DND-41 (cell line): Measurements from ENCODE around the gene TUBA3E.
"Not testable (repeated sequence)": the region's sequence is repeated elsewhere in the genome, so short reads cannot be mapped to it uniquely, and the experiment has no call there.

Experiments used
- ATAC-seq: fragments of 200-7000 bp; cut with Tn5 transposase; 3 replicates; pipeline ENCODE4 v1.9.1; 2021; ENCODE audit warnings: low read depth; ENCODE audit not compliant: insufficient read depth
- DNase-seq: peaks from one replicate; pipeline ENCODE4 v3.0.0-alpha.2; 2020
- H2AFZ ChIP-seq: 2 replicates; pipeline ENCODE4 v1.6.0; 2012; ENCODE audit warnings: low read depth, low read length
- H3K27ac ChIP-seq: 2 replicates; pipeline ENCODE4 v1.5.1; 2012; ENCODE audit warnings: low read length, inconsistent platforms
- H3K27me3 ChIP-seq: fragments of 200-600 bp; sonication (generic); 2 replicates; pipeline ENCODE4 v1.6.0; 2012; ENCODE audit warnings: low read length, mild to moderate bottlenecking, inconsistent platforms; ENCODE audit not compliant: insufficient read depth, poor library complexity
- H3K36me3 ChIP-seq: 2 replicates; pipeline ENCODE4 v1.5.1; 2012; ENCODE audit warnings: low read length, inconsistent platforms; ENCODE audit not compliant: insufficient read depth
- H3K4me1 ChIP-seq: 2 replicates; pipeline ENCODE4 v1.5.1; 2012; ENCODE audit warnings: mild to moderate bottlenecking, low read length; ENCODE audit not compliant: insufficient read depth
- H3K4me2 ChIP-seq: 2 replicates; pipeline ENCODE4 v1.6.0; 2012; ENCODE audit warnings: mild to moderate bottlenecking, moderate library complexity, low read length, inconsistent platforms; ENCODE audit not compliant: insufficient read depth
- H3K4me3 ChIP-seq, 2 experiments: fragments of 200-600 bp in 1 of 2; shearing (Covaris generic) in 1 of 2; 2 replicates each; pipeline ENCODE4 v1.5.1; 2012 to 2016; ENCODE audit warnings: inconsistent platforms in 2 of 2, low read length in 2 of 2, mild to moderate bottlenecking in 2 of 2, low read depth in 1 of 2, moderate library complexity in 1 of 2
- H3K79me2 ChIP-seq: 2 replicates; pipeline ENCODE4 v1.6.0; 2012; ENCODE audit warnings: low read length, inconsistent platforms; ENCODE audit not compliant: insufficient read depth
- H3K9ac ChIP-seq: 2 replicates; pipeline ENCODE4 v1.6.0; 2012; ENCODE audit warnings: low read depth, mild to moderate bottlenecking, inconsistent platforms, low read length, moderate library complexity
- H3K9me3 ChIP-seq: 2 replicates; pipeline ENCODE4 v1.5.1; 2012; ENCODE audit warnings: low read length, moderate library complexity, mild to moderate bottlenecking, inconsistent platforms; ENCODE audit not compliant: insufficient read depth, severe bottlenecking
- H4K20me1 ChIP-seq: 2 replicates; pipeline ENCODE4 v1.6.0; 2012; ENCODE audit warnings: low read length; ENCODE audit not compliant: insufficient read depth
- CTCF ChIP-seq: IDR thresholded peaks from 2 replicates; pipeline ENCODE4 v1.5.1; 2012; ENCODE audit warnings: borderline replicate concordance, low read length, moderate library complexity, mild to moderate bottlenecking; ENCODE audit not compliant: poor library complexity, severe bottlenecking; ENCODE audit errors: extremely low read depth
- EZH2 ChIP-seq: IDR thresholded peaks from 3 replicates; pipeline ENCODE4 v1.6.1; 2012; ENCODE audit warnings: borderline replicate concordance, low read depth, mild to moderate bottlenecking, moderate library complexity, low read length, inconsistent platforms; ENCODE audit not compliant: severe bottlenecking

Gene TUBA3E

DNA sequence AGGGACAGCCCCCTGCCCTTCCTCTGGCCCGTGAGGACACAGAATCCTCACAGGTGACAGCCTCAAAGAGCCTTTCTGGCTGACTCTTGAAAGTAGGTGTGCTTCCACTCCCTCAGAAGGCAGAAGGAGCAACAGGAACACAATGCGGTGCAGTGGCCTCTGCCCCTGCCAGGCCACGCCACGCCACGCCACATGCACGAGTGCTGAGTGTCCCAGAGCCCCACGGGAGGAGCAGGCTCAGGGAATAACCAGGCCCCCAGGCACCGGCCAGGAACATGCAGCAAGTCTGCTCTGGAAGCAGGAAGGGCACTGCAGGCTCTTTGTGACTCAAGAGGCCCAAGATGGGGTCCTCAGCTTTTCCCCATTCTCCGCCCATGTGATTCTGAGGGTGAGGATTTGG, 35.3 kb downstream of the TUBA3E start:
- TF ChIP-seq EZH2 (no peak), CTCF (no peak)
- Histone ChIP-seq H3K27me3 (no peaks in the 10 kb centered on the region), H3K4me1 (no peaks in the 10 kb centered on the region), H3K36me3 (peaks cover 79% of the 10 kb centered on the region), H3K9me3 (no peaks in the 10 kb centered on the region), H3K4me3 (no peak overlapping the region), H3K9ac (no peak overlapping the region), H3K79me2 (no peaks in the 10 kb centered on the region; the same call in 1 of the 2 replicates), H2AFZ (no peak overlapping the region), H4K20me1 (peaks cover 19% of the 10 kb centered on the region; the same call in 1 of the 2 replicates), H3K4me2 (no peak overlapping the region), H3K27ac (no peak overlapping the region)
- no peak for ATAC-seq
- DNase-seq = no peak

- not testable (repeated sequence) for H3K4me2 ChIP-seq, DNase-seq, H3K79me2 ChIP-seq, H2AFZ ChIP-seq, ATAC-seq, H3K27me3 ChIP-seq, H3K4me1 ChIP-seq, H3K9ac ChIP-seq, H3K9me3 ChIP-seq, H3K4me3 ChIP-seq, H3K27ac ChIP-seq
- Histone ChIP-seq H3K36me3 (peaks cover 76% of the 10 kb centered on the region), H4K20me1 (peaks cover 20% of the 10 kb centered on the region; the same call in 1 of the 2 replicates)
Measured at GRCh38 chr2:130162486-130162885, 35.8 kb downstream of the TUBA3E start.

GRCh38 chr2:130160838-130161705, 37.2 kb downstream of the TUBA3E start:
- not testable (repeated sequence) for H3K9me3 ChIP-seq, H3K79me2 ChIP-seq, H3K27me3 ChIP-seq, ATAC-seq, DNase-seq, H3K27ac ChIP-seq, H2AFZ ChIP-seq, H3K4me1 ChIP-seq, H3K9ac ChIP-seq, H3K4me3 ChIP-seq, H3K4me2 ChIP-seq
- peaks cover 23% of the 10 kb centered on the region; the same call in 1 of the 2 replicates for H4K20me1 ChIP-seq
- peaks cover 71% of the 10 kb centered on the region for H3K36me3 ChIP-seq

DNA sequence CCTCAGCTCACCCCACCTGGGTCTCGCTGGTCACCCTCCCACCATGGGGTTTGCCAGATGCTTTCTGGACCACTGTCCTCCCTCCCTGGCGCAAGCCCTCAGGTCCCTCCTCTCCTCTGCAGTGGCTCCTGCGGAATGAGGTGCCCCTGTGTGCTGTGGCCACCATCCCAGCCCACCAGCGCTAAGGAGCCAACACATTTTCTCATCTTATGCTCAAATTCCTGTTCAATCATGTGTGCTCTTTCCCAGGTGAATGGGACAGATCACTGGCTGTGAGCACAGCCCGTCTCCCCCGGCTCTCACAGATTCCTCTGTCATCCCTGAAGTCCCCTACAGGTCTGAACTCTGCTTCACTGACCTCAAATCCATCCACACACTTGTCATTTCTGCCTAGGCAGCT, 38.1 kb downstream of the TUBA3E start:
- peaks cover 73% of the 10 kb centered on the region for H3K36me3 ChIP-seq
- no peaks in the 10 kb centered on the region for H3K79me2 ChIP-seq
- no peaks in the 10 kb centered on the region for H3K27me3 ChIP-seq
- DNase-seq (no peak), ATAC-seq (no peak)
- H3K27ac ChIP-seq = no peak overlapping the region
- H2AFZ ChIP-seq = no peak overlapping the region
- TF ChIP-seq CTCF (no peak), EZH2 (no peak)
- H3K4me3 ChIP-seq = no peak overlapping the region
- H3K4me1 ChIP-seq = no peaks in the 10 kb centered on the region
- peaks cover 23% of the 10 kb centered on the region; the same call in 1 of the 2 replicates for H4K20me1 ChIP-seq
- no peak overlapping the region for H3K9ac ChIP-seq
- no peaks in the 10 kb centered on the region for H3K9me3 ChIP-seq
- no peak overlapping the region for H3K4me2 ChIP-seq

DNA sequence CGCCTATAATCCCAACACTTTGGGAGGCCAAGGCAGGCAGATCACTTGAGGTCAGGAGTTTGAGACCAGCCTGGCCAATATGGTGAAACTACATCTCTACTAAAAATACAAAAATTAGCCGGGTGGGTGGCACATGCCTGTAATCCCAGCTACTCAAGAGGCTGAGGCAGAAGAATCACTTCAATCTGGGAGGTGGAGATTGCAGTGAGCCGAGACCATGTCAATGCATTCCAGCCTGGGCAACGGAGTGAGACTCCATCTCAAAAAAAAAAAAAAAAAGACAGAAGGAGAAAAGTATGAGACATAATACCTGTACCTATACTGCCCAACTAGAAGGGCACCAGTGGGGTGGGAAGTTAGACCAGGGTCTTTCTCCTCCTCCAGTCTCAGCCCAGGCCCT, 38.9 kb downstream of the TUBA3E start:
- H3K79me2 ChIP-seq, H3K27ac ChIP-seq, H2AFZ ChIP-seq, H3K4me3 ChIP-seq, ATAC-seq, H3K9me3 ChIP-seq, DNase-seq, H3K4me2 ChIP-seq, H3K27me3 ChIP-seq, H3K9ac ChIP-seq, H3K4me1 ChIP-seq: not testable (repeated sequence)
- H4K20me1 ChIP-seq = peaks cover 23% of the 10 kb centered on the region; the same call in 1 of the 2 replicates
- H3K36me3 ChIP-seq = peaks cover 74% of the 10 kb centered on the region
